ENCODE results near the gene DLG4.

DLG4 gene

GRCh38 chr17:7237761-7238419, 18.3 kb upstream of the DLG4 start:
- H3K4me1 ChIP-seq (ENCODE audit: control insufficient read depth, insufficient read depth, low read length): peaks cover 52% of the 10 kb centered on the region
- peaks cover 39% of the 10 kb centered on the region for H3K36me3 ChIP-seq (ENCODE audit: control insufficient read depth, insufficient read depth, low read length, severe bottlenecking)
- H3K4me3 ChIP-seq (ENCODE audit: low read length): peak overlapping the region; percentile 88
- peak; percentile 82 for DNase-seq (ENCODE audit: low read depth)
- peak overlapping the region; percentile 98 for H3K9ac ChIP-seq (ENCODE audit: low read length)
- no peaks in the 10 kb centered on the region for H3K27me3 ChIP-seq (replicated peaks; ENCODE audit: control insufficient read depth, insufficient read depth, low read length)
- no peaks in the 10 kb centered on the region for H3K9me3 ChIP-seq (ENCODE audit: control insufficient read depth, low read length)

- Histone ChIP-seq H3K9ac (ENCODE audit: low read length) (peak overlapping the region; percentile 95), H3K36me3 (ENCODE audit: control insufficient read depth, insufficient read depth, low read length, severe bottlenecking) (peaks cover 39% of the 10 kb centered on the region), H3K4me1 (ENCODE audit: control insufficient read depth, insufficient read depth, low read length) (peaks cover 56% of the 10 kb centered on the region), H3K27me3 (replicated peaks; ENCODE audit: control insufficient read depth, insufficient read depth, low read length) (no peaks in the 10 kb centered on the region), H3K4me3 (ENCODE audit: low read length) (peak overlapping the region; percentile 85), H3K9me3 (ENCODE audit: control insufficient read depth, low read length) (no peaks in the 10 kb centered on the region)
- no peak for DNase-seq (ENCODE audit: low read depth)
Observed at GRCh38 chr17:7237266-7237760, 17.7 kb upstream of the DLG4 start.

GRCh38 chr17:7236808-7237207, 17.2 kb upstream of the DLG4 start:
- H3K36me3 ChIP-seq (ENCODE audit: control insufficient read depth, insufficient read depth, low read length, severe bottlenecking): peaks cover 39% of the 10 kb centered on the region
- DNase-seq (ENCODE audit: low read depth): no peak
- peak overlapping the region; percentile 85 for H3K4me3 ChIP-seq (ENCODE audit: low read length)

GRCh38 chr17:7235693-7236665, 16.3 kb upstream of the DLG4 start:
- Histone ChIP-seq H3K9me3 (ENCODE audit: control insufficient read depth, low read length) (no peaks in the 10 kb centered on the region), H3K36me3 (ENCODE audit: control insufficient read depth, insufficient read depth, low read length, severe bottlenecking) (peaks cover 39% of the 10 kb centered on the region), H3K4me3 (ENCODE audit: low read length) (no peak overlapping the region)

More at GRCh38 chr17:7236808-7237207, 17.2 kb upstream of the DLG4 start:
- Histone ChIP-seq H3K27me3 (replicated peaks; ENCODE audit: control insufficient read depth, insufficient read depth, low read length) (no peaks in the 10 kb centered on the region), H3K9ac (ENCODE audit: low read length) (peak overlapping the region; percentile 95), H3K9me3 (ENCODE audit: control insufficient read depth, low read length) (no peaks in the 10 kb centered on the region), H3K4me1 (ENCODE audit: control insufficient read depth, insufficient read depth, low read length) (peaks cover 60% of the 10 kb centered on the region)

GRCh38 chr17:7234083-7234951, 14.7 kb upstream of the DLG4 start, which contains the start of gene DVL2:
TSS of gene DVL2 (minus strand) at chr17:7234517. CDS start at chr17:7234262, 255 bp downstream.
- H3K9ac ChIP-seq (ENCODE audit: low read length): peak within 1 kb of the TSS; percentile 95
- no peaks in the 10 kb centered on the region for H3K9me3 ChIP-seq (ENCODE audit: control insufficient read depth, low read length)
- peaks cover 40% of the 10 kb centered on the region for H3K4me1 ChIP-seq (ENCODE audit: control insufficient read depth, insufficient read depth, low read length)
- peak within 1 kb of the TSS; percentile 93 for H3K4me3 ChIP-seq (ENCODE audit: low read length)
- DNase-seq (ENCODE audit: low read depth): peak; percentile 98
- no peaks in the 10 kb centered on the region for H3K27me3 ChIP-seq (replicated peaks; ENCODE audit: control insufficient read depth, insufficient read depth, low read length)
- H3K36me3 ChIP-seq (ENCODE audit: control insufficient read depth, insufficient read depth, low read length, severe bottlenecking): peaks cover 41% of the 10 kb centered on the region

More at GRCh38 chr17:7235693-7236665, 16.3 kb upstream of the DLG4 start:
- Histone ChIP-seq H3K27me3 (replicated peaks; ENCODE audit: control insufficient read depth, insufficient read depth, low read length) (no peaks in the 10 kb centered on the region), H3K4me1 (ENCODE audit: control insufficient read depth, insufficient read depth, low read length) (peaks cover 53% of the 10 kb centered on the region), H3K9ac (ENCODE audit: low read length) (peak overlapping the region; percentile 95)
- peak; percentile 24 for DNase-seq (ENCODE audit: low read depth)

GRCh38 chr17:7233701-7234082, 14.1 kb upstream of the DLG4 start:
- no peak for DNase-seq (ENCODE audit: low read depth)
- no peaks in the 10 kb centered on the region for H3K27me3 ChIP-seq (replicated peaks; ENCODE audit: control insufficient read depth, insufficient read depth, low read length)
- H3K9me3 ChIP-seq (ENCODE audit: control insufficient read depth, low read length): no peaks in the 10 kb centered on the region
- peak overlapping the region; percentile 93 for H3K4me3 ChIP-seq (ENCODE audit: low read length)
- H3K4me1 ChIP-seq (ENCODE audit: control insufficient read depth, insufficient read depth, low read length): peaks cover 40% of the 10 kb centered on the region
- peaks cover 47% of the 10 kb centered on the region for H3K36me3 ChIP-seq (ENCODE audit: control insufficient read depth, insufficient read depth, low read length, severe bottlenecking)
- peak overlapping the region; percentile 95 for H3K9ac ChIP-seq (ENCODE audit: low read length)

GRCh38 chr17:7232114-7232513, 12.5 kb upstream of the DLG4 start:
- DNase-seq (ENCODE audit: low read depth): no peak
- peak overlapping the region; percentile 95 for H3K9ac ChIP-seq (ENCODE audit: low read length)
- peaks cover 60% of the 10 kb centered on the region for H3K36me3 ChIP-seq (ENCODE audit: control insufficient read depth, insufficient read depth, low read length, severe bottlenecking)
- no peaks in the 10 kb centered on the region for H3K9me3 ChIP-seq (ENCODE audit: control insufficient read depth, low read length)
- H3K4me1 ChIP-seq (ENCODE audit: control insufficient read depth, insufficient read depth, low read length): peaks cover 40% of the 10 kb centered on the region
- H3K27me3 ChIP-seq (replicated peaks; ENCODE audit: control insufficient read depth, insufficient read depth, low read length): no peaks in the 10 kb centered on the region
- H3K4me3 ChIP-seq (ENCODE audit: low read length): peak overlapping the region; percentile 93

GRCh38 chr17:7229504-7229903, 9.9 kb upstream of the DLG4 start:
- no peak for DNase-seq (ENCODE audit: low read depth)
- no peak overlapping the region for H3K4me3 ChIP-seq (ENCODE audit: low read length)
- H3K4me1 ChIP-seq (ENCODE audit: control insufficient read depth, insufficient read depth, low read length): peaks cover 17% of the 10 kb centered on the region
- no peak overlapping the region for H3K9ac ChIP-seq (ENCODE audit: low read length)
- H3K36me3 ChIP-seq (ENCODE audit: control insufficient read depth, insufficient read depth, low read length, severe bottlenecking): peaks cover 60% of the 10 kb centered on the region
- H3K9me3 ChIP-seq (ENCODE audit: control insufficient read depth, low read length): no peaks in the 10 kb centered on the region
- no peaks in the 10 kb centered on the region for H3K27me3 ChIP-seq (replicated peaks; ENCODE audit: control insufficient read depth, insufficient read depth, low read length)

- Histone ChIP-seq H3K9me3 (ENCODE audit: control insufficient read depth, low read length) (no peaks in the 10 kb centered on the region), H3K36me3 (ENCODE audit: control insufficient read depth, insufficient read depth, low read length, severe bottlenecking) (peaks cover 64% of the 10 kb centered on the region), H3K4me3 (ENCODE audit: low read length) (no peak overlapping the region), H3K4me1 (ENCODE audit: control insufficient read depth, insufficient read depth, low read length) (peaks cover 20% of the 10 kb centered on the region), H3K9ac (ENCODE audit: low read length) (no peak overlapping the region), H3K27me3 (replicated peaks; ENCODE audit: control insufficient read depth, insufficient read depth, low read length) (no peaks in the 10 kb centered on the region)
- no peak for DNase-seq (ENCODE audit: low read depth)
Observed at GRCh38 chr17:7228920-7229319, 9.3 kb upstream of the DLG4 start.

- no peak for DNase-seq (ENCODE audit: low read depth)
- H3K4me3 ChIP-seq (ENCODE audit: low read length): no peak overlapping the region
- peaks cover 26% of the 10 kb centered on the region for H3K4me1 ChIP-seq (ENCODE audit: control insufficient read depth, insufficient read depth, low read length)
- H3K36me3 ChIP-seq (ENCODE audit: control insufficient read depth, insufficient read depth, low read length, severe bottlenecking): peaks cover 83% of the 10 kb centered on the region
- no peaks in the 10 kb centered on the region for H3K27me3 ChIP-seq (replicated peaks; ENCODE audit: control insufficient read depth, insufficient read depth, low read length)
- H3K9me3 ChIP-seq (ENCODE audit: control insufficient read depth, low read length): no peaks in the 10 kb centered on the region
- no peak overlapping the region for H3K9ac ChIP-seq (ENCODE audit: low read length)
Observed at GRCh38 chr17:7226721-7227710, 7.4 kb upstream of the DLG4 start.
